Liver (tissue), 9 donors: ENCODE results near the gene SLX9. TPM values are rescaled to one million over a fixed set of nuclear protein-coding genes. Genes with fewer than 3 reads are reported as not detected.

ENCODE experiments used
- DNase-seq: peaks from one replicate; pipeline ENCODE4 v3.0.0-alpha.2; 2017; ENCODE audit warnings: low spot score
- H3K27ac ChIP-seq, 2 donors: one replicate each; pipeline ENCODE4 v1.7.0; 2013; ENCODE audit warnings: inconsistent platforms in 2 of 2, low read length in 2 of 2, control low read depth in 1 of 2, low read depth in 1 of 2, mild to moderate bottlenecking in 1 of 2
- H3K27me3 ChIP-seq, 4 donors: one replicate each; pipeline versions ENCODE4 v1.6.1 to v1.7.0; 2013; ENCODE audit warnings: low read length in 3 of 4, inconsistent platforms in 1 of 4, mild to moderate bottlenecking in 1 of 4, moderate library complexity in 1 of 4; ENCODE audit not compliant: control insufficient read depth in 4 of 4, insufficient read depth in 4 of 4
- H3K36me3 ChIP-seq, 4 donors: one replicate each; pipeline versions ENCODE4 v1.6.1 to v1.7.0; 2013; ENCODE audit warnings: low read length in 3 of 4, mild to moderate bottlenecking in 3 of 4, low read depth in 1 of 4, moderate library complexity in 1 of 4; ENCODE audit not compliant: control insufficient read depth in 4 of 4, insufficient read depth in 3 of 4
- H3K4me1 ChIP-seq, 4 donors: one replicate each; pipeline versions ENCODE4 v1.6.1 to v1.7.0; 2013; ENCODE audit warnings: low read length in 3 of 4, mild to moderate bottlenecking in 3 of 4, moderate library complexity in 1 of 4; ENCODE audit not compliant: control insufficient read depth in 4 of 4, insufficient read depth in 4 of 4
- H3K4me3 ChIP-seq, 3 donors: one replicate each; pipeline versions ENCODE4 v1.6.1 to v1.7.0; 2013; ENCODE audit warnings: low read length in 3 of 3, control low read depth in 1 of 3, low read depth in 1 of 3, mild to moderate bottlenecking in 1 of 3
- H3K9ac ChIP-seq, 2 donors: one replicate each; pipeline ENCODE4 v1.7.0; 2013; ENCODE audit warnings: low read length in 2 of 2, mild to moderate bottlenecking in 2 of 2, moderate library complexity in 2 of 2, control low read depth in 1 of 2, low read depth in 1 of 2
- H3K9me3 ChIP-seq, 4 donors: one replicate each; pipeline versions ENCODE4 v1.6.1 to v1.7.0; 2013; ENCODE audit warnings: low read length in 3 of 4; ENCODE audit not compliant: control insufficient read depth in 4 of 4
- ATF3 ChIP-seq: IDR thresholded peaks from 2 replicates; pipeline ENCODE4 v1.6.1; 2016; ENCODE audit warnings: antibody characterized with exemption
- EGR1 ChIP-seq, 2 donors: IDR thresholded peaks; 2 replicates each; pipeline ENCODE4 v1.6.1; 2016 to 2018; ENCODE audit warnings: antibody characterized with exemption in 2 of 2, low read depth in 2 of 2
- GABPA ChIP-seq, 2 donors: IDR thresholded peaks in 1 of 2; conservative IDR thresholded peaks in 1 of 2; 2 replicates each; pipeline ENCODE4 v1.6.1; 2016; ENCODE audit warnings: antibody characterized with exemption in 2 of 2, mild to moderate bottlenecking in 1 of 2, moderate library complexity in 1 of 2
- HNF4G ChIP-seq: IDR thresholded peaks from 2 replicates; pipeline ENCODE4 v1.6.1; 2016; ENCODE audit warnings: antibody characterized with exemption
- JUND ChIP-seq, 2 donors: IDR thresholded peaks; 2 replicates each; pipeline ENCODE4 v1.6.1; 2016; ENCODE audit warnings: antibody characterized with exemption in 2 of 2
- NR2F2 ChIP-seq: IDR thresholded peaks from 2 replicates; pipeline ENCODE4 v1.6.1; 2016; ENCODE audit warnings: antibody characterized with exemption
- RXRA ChIP-seq, 2 donors: IDR thresholded peaks; 2 replicates each; pipeline ENCODE4 v1.6.1; 2017 to 2018; ENCODE audit warnings: antibody characterized with exemption in 2 of 2, mild to moderate bottlenecking in 1 of 2
- SP1 ChIP-seq: IDR thresholded peaks from 2 replicates; pipeline ENCODE4 v1.6.1; 2018; ENCODE audit warnings: antibody characterized with exemption, mild to moderate bottlenecking
- TAF1 ChIP-seq: conservative IDR thresholded peaks from 2 replicates; pipeline ENCODE4 v1.6.1; 2016; ENCODE audit warnings: antibody characterized with exemption, mild to moderate bottlenecking
- YY1 ChIP-seq: IDR thresholded peaks from 2 replicates; pipeline ENCODE4 v1.6.1; 2016; ENCODE audit warnings: antibody characterized with exemption, mild to moderate bottlenecking
- WGBS: extraction: QIAGEN DNeasy Blood & Tissue Kit; methylation state at CpG from one replicate; pipeline ENCODE4 v1.1.7; 2013; 5-methylcytosine and 5-hydroxymethylcytosine counted together
- polyA plus RNA-seq, 2 donors: library from polyadenylated mRNA; stranded (reverse) in 1 of 2; unstranded in 1 of 2; fragments of 200-250 nt in 1 of 2; fragments of >200 nt in 1 of 2; fragmentation: Nextera tagmentation in 1 of 2; extraction: Ambion mirVana in 1 of 2; gene quantifications; one replicate each; pipeline versions ENCODE4 v1.2.1 to v1.2.3, GENCODE V29; 2013 to 2015
- total RNA-seq, 2 donors: library from RNA; depleted of rRNA; stranded (reverse); fragments of >200 nt; gene quantifications; one replicate each; pipeline ENCODE4 v1.2.3, GENCODE V29; 2014
- TF ChIP-seq, protein P1 (sequence below): IDR thresholded peaks from 2 replicates; pipeline ENCODE4 v1.6.1; 2016; ENCODE audit warnings: antibody characterized with exemption, mild to moderate bottlenecking
- TF ChIP-seq, protein P2 (sequence below): IDR thresholded peaks from 2 replicates; pipeline ENCODE4 v1.6.1; 2016; ENCODE audit warnings: antibody characterized with exemption
- TF ChIP-seq, protein P3 (sequence below): fragments of 150-350 bp; IDR thresholded peaks from 2 replicates; pipeline ENCODE4 v1.5.1; 2017; ENCODE audit warnings: improper control_type of control experiment, low read depth, low read length; ENCODE audit not compliant: missing input control
- donor health status: healthy.
- donor health status: healthy.
- donor health status: healthy.
- donor health status: healthy.
- donor health status: healthy.

The SLX9 gene
- total and polyA plus RNA-seq, 4 donors: 7.5 to 20.3 (median 12.2) TPM

DNA sequence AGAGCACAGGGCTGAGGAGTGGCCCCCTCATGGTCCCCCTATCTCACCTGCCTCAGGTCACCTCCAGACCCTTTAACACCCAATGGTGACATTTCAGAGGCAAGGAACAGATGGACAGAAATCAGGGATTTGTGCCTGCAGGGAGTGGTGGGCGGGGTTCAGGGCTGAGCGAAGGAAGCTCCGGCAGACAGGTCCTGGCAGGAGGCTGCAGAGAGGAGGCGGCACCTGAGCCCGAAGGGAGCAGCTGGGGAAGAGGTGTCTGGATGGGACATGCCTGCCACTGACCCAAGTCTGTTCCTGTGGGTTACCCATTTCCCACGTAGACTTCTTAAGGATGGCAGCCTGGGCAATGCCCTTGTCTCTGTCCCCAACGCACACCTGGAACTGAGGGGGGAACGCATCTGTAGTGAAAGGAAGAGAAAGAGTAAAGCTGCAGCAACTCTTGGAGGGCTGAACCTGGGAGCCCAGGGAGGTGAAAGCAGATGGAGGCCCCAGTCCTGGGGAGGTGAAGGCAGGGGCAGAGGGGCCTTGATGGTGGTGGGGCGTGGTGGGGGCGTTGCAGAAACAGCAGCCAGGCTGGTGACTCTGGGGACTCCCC lies 72.9 kb downstream of the SLX9 start:
- Histone ChIP-seq H3K9me3 (peaks cover 0 to 5% (median 0%) of the 10 kb centered on the region in 4 donors), H3K4me1 (no peaks in the 10 kb centered on the region), H3K27me3 (no peaks in the 10 kb centered on the region), H3K4me3 (no peak overlapping the region), H3K9ac (no peak overlapping the region), H3K36me3 (no peaks in the 10 kb centered on the region), H3K27ac (no peak overlapping the region)
- no peak for TF ChIP-seq JUND (IDR thresholded peaks at IDR 0.05)
- TF ChIP-seq, protein P1, sequence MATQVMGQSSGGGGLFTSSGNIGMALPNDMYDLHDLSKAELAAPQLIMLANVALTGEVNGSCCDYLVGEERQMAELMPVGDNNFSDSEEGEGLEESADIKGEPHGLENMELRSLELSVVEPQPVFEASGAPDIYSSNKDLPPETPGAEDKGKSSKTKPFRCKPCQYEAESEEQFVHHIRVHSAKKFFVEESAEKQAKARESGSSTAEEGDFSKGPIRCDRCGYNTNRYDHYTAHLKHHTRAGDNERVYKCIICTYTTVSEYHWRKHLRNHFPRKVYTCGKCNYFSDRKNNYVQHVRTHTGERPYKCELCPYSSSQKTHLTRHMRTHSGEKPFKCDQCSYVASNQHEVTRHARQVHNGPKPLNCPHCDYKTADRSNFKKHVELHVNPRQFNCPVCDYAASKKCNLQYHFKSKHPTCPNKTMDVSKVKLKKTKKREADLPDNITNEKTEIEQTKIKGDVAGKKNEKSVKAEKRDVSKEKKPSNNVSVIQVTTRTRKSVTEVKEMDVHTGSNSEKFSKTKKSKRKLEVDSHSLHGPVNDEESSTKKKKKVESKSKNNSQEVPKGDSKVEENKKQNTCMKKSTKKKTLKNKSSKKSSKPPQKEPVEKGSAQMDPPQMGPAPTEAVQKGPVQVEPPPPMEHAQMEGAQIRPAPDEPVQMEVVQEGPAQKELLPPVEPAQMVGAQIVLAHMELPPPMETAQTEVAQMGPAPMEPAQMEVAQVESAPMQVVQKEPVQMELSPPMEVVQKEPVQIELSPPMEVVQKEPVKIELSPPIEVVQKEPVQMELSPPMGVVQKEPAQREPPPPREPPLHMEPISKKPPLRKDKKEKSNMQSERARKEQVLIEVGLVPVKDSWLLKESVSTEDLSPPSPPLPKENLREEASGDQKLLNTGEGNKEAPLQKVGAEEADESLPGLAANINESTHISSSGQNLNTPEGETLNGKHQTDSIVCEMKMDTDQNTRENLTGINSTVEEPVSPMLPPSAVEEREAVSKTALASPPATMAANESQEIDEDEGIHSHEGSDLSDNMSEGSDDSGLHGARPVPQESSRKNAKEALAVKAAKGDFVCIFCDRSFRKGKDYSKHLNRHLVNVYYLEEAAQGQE: no peak
- no peak for TF ChIP-seq TAF1
- no peak for TF ChIP-seq NR2F2
- TF ChIP-seq EGR1 (IDR thresholded peaks at IDR 0.05; ENCODE audit: low read depth in 2 of 2): no peak
- no peak for TF ChIP-seq HNF4G
- TF ChIP-seq, protein P2, sequence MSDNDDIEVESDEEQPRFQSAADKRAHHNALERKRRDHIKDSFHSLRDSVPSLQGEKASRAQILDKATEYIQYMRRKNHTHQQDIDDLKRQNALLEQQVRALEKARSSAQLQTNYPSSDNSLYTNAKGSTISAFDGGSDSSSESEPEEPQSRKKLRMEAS: no peak
- TF ChIP-seq, protein P3, sequence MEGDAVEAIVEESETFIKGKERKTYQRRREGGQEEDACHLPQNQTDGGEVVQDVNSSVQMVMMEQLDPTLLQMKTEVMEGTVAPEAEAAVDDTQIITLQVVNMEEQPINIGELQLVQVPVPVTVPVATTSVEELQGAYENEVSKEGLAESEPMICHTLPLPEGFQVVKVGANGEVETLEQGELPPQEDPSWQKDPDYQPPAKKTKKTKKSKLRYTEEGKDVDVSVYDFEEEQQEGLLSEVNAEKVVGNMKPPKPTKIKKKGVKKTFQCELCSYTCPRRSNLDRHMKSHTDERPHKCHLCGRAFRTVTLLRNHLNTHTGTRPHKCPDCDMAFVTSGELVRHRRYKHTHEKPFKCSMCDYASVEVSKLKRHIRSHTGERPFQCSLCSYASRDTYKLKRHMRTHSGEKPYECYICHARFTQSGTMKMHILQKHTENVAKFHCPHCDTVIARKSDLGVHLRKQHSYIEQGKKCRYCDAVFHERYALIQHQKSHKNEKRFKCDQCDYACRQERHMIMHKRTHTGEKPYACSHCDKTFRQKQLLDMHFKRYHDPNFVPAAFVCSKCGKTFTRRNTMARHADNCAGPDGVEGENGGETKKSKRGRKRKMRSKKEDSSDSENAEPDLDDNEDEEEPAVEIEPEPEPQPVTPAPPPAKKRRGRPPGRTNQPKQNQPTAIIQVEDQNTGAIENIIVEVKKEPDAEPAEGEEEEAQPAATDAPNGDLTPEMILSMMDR: no peak
- no peak for TF ChIP-seq YY1
- no peak for TF ChIP-seq ATF3
- DNase-seq: no peak
- 77% methylated on average over 10 of the region's 10 CpGs for WGBS

- peaks cover 0 to under 1% (median 0%) of the 10 kb centered on the region in 4 donors for H3K4me1 ChIP-seq
- H3K36me3 ChIP-seq: no peaks in the 10 kb centered on the region
- H3K27me3 ChIP-seq: no peaks in the 10 kb centered on the region
- H3K9ac ChIP-seq: no peak overlapping the region
- 69% methylated on average over 19 of the region's 19 CpGs for WGBS
- H3K4me3 ChIP-seq: no peak overlapping the region
- H3K9me3 ChIP-seq: peaks cover 0 to 5% (median 0%) of the 10 kb centered on the region in 4 donors
- no peak for DNase-seq
- no peak overlapping the region for H3K27ac ChIP-seq
- TF ChIP-seq RXRA (IDR thresholded peaks at IDR 0.05) (no peak), GABPA (IDR thresholded peaks at IDR 0.05 in 1 of 2, conservative IDR thresholded peaks at IDR 0.05 in 1 of 2) (no peak), HNF4G (no peak), SP1 (no peak)
- TF ChIP-seq, protein P2: no peak
Measured at GRCh38 chr21:45013260-45013841, 73.5 kb downstream of the SLX9 start.
